ENCODE data around the gene FRAT1.
"Not testable (repeated sequence)": the region's sequence is repeated elsewhere in the genome, so short reads cannot be mapped to it uniquely, and the experiment has no call there.

GRCh38 chr10:97290576-97291356, 28.3 kb upstream of the FRAT1 start:
- not testable (repeated sequence) for TF ChIP-seq CTCF (conservative IDR thresholded peaks at IDR 0.05); EZH2 (IDR thresholded peaks at IDR 0.05; ENCODE audit: low read depth)
